Activated CD4-positive, alpha-beta T cell treated with anti-CD3 and anti-CD28 coated beads, Interleukin-2, Interleukin-4, amounts not matched to agents 100 ng/mL and 50 ng/mL, durations not matched to agents 16 hours and 8 hours (primary cell): ENCODE measurements around the gene USH2A.

Source experiments
- DNase-seq: peaks from one replicate; pipeline ENCODE4 v3.0.0-alpha.2; 2020; ENCODE audit warnings: low spot score

The USH2A gene

GRCh38 chr1:215643592-215644321, 779.5 kb downstream of the USH2A start:
- no peak for DNase-seq

DNA sequence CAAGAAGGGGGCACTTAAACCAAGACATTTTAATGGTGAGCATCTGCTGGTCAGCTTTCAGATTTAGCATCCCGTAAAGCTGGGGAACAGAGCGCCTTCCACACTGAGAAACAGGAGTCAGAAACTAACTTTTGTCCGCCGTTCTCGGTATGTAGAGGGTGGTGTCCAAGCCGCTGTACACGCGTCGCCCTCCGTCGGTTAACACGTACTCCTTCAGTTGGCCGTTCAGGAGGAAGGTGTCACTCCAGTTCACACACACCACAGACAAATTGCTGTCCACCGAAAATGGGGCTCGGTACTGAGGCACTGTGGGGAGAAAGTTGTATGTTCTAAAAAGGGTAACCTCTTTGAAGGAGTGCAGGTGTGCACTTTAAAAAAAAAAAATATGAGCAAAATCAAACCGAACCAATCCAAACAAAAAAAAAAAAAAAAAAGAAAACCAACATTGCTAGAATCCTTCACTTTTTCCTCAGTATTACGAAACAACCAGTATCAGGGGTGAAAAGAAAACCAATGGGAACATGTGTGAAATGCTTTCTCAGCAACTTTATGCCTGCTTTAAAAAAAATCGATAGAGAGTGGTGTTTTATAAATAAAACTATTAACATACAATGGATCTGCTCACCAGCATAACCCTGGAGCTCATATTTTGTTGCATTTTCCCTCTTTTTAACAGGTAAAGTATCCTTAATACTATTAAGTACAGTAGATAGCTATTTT, 782.7 kb downstream of the USH2A start:
- DNase-seq = no peak

GRCh38 chr1:215637041-215637573, 786.1 kb downstream of the USH2A start:
- no peak for DNase-seq

GRCh38 chr1:215636258-215636965, 786.8 kb downstream of the USH2A start:
- no peak for DNase-seq

DNA sequence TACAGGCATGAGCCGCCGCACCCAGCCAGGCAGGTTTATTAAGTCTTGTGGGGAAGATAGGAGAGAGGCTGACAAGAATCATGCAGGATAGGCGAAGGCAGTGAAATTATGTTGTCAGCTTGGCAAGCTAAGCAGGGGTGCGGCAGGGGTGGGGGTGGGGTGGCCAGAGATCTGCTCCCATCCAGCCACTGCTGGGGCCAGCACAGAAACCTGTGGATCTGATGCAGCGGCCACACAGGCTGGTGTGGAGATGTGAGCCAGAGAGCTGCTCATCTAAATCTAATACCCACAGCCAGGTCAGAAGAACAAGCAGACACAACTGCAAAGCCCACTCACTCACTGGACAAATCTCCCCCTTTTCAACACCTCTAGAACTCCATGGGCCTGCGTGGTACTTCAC, 787.4 kb downstream of the USH2A start:
- DNase-seq = no peak

GRCh38 chr1:215631489-215631888, 791.8 kb downstream of the USH2A start:
- DNase-seq = no peak

GRCh38 chr1:215631040-215631439, 792.2 kb downstream of the USH2A start:
- DNase-seq = no peak

- no peak for DNase-seq
These were observed 797.3 kb downstream of the USH2A start for GRCh38 chr1:215625949-215626348.

DNA sequence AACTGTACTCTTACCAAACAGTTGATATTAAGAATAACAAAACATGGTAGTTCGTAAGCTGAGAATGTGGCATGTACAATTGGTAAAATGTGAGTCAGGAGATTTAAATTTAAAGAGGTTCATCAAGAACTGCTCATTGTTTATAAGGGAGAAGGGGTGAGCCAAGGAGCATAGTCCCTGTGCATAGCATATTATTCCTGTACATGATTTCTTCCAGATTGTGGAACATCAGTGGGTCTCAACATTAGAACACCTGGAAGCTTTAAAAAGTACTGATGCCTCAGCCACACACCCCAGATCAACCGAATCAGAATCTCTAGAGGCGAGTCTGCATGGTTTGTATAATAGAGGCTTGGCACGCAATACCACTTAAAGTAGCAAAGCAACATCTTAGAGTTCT, 800.1 kb downstream of the USH2A start:
- DNase-seq = no peak

GRCh38 chr1:215617979-215618378, 805.3 kb downstream of the USH2A start:
- DNase-seq = no peak

GRCh38 chr1:215612391-215612790, 810.9 kb downstream of the USH2A start:
- DNase-seq = no peak

DNA sequence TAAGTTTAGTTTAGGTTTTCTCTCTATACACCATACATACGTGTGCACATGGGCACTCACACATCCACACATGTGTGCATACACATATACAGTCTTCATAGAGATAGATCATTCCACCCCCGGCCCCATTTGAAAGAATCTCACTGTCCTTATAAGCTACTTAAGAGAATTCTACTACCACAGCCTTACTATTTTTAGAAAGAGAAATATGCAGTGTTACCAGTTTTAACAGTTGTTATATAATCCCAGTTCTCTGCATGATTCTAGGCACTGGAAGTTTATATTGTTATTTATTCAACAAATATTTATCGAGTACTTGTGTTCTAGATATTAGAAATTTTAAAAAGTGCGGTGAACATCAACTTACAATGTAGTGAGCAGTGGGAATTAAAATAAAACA, 814.6 kb downstream of the USH2A start:
- DNase-seq = no peak

GRCh38 chr1:215607412-215607811, 815.8 kb downstream of the USH2A start:
- DNase-seq = no peak

- no peak for DNase-seq
These were observed 816.6 kb downstream of the USH2A start for GRCh38 chr1:215606564-215607168.

DNA sequence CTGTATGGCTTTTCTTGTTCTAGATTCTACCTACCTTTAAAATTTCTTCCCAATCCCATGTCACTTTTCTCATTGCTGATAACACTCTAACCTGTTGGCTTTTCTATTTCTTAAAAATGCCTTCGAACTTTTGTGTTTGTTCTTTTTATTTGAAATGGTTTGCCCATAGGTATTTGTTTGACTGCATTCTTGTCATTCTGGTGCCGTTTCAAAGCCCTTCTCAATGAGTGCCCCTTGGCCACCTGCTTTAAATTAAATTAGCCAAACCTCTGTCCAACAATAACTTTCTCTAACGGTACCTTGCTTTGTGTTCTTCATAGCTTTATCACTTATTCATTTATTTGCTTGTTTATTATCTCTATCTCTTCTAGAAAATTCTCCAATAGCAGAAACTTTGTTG, 817.2 kb downstream of the USH2A start:
- no peak for DNase-seq

DNA sequence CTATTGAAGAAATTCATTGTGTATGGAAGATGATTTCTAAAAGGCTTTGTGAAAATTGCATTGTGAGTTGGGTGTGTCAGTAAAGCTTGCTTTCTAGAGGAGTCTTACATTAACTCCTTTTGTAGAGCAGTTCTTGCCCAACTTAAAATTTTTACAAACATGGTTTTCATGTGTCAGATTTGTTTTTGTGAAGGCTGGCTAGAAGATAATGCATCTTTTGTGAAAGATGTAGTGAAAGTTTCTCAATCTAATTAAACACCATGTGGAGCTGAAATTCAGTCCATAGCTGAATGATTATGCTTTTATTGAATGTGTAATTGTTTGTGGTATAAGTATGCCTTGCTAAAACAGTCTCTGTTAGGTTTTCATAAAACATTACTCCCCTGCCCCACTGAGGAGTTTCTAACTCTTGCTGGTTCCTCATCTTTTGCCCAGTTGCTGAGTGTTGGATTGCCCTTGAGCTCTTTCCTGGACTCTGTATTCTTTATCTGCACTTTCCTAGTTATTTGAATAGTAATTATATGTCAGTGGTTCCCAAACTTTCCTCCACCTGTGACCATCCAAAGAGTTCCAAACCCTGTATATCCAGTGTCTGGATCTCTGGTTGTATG, 818.1 kb downstream of the USH2A start:
- DNase-seq = no peak

DNA sequence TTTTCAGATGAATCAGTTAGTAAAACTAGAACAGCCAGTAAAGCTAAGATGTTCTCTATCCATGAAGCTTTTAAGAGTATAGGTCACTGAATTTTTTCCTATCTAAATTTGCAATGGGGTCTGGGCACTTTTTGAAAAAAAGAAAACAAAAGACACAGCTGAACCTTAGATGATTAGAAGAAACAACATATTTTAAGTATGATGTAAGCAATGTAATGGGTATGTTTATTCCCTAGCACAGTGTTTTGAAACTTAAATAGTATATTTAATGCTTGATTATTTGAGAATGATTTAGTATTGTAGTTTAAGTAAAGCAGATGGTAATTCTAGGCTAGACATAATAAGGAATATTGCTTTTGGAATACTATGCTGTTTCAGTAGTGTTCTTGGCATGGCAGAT, 819.9 kb downstream of the USH2A start:
- DNase-seq = no peak

GRCh38 chr1:215601276-215601675, 822.0 kb downstream of the USH2A start:
- DNase-seq = no peak

GRCh38 chr1:215600867-215601266, 822.4 kb downstream of the USH2A start:
- no peak for DNase-seq

GRCh38 chr1:215600258-215600792, 822.9 kb downstream of the USH2A start:
- no peak for DNase-seq

GRCh38 chr1:215599418-215600074, 823.7 kb downstream of the USH2A start:
- no peak for DNase-seq
